Measurements from ENCODE around the gene TCF23. TPM values are rescaled to one million over a fixed set of nuclear protein-coding genes. Genes with fewer than 3 reads are reported as not detected.

The TCF23 gene
- total RNA-seq, 4 donors from 2014 or later = 0.13 TPM; not detected in 3

DNA sequence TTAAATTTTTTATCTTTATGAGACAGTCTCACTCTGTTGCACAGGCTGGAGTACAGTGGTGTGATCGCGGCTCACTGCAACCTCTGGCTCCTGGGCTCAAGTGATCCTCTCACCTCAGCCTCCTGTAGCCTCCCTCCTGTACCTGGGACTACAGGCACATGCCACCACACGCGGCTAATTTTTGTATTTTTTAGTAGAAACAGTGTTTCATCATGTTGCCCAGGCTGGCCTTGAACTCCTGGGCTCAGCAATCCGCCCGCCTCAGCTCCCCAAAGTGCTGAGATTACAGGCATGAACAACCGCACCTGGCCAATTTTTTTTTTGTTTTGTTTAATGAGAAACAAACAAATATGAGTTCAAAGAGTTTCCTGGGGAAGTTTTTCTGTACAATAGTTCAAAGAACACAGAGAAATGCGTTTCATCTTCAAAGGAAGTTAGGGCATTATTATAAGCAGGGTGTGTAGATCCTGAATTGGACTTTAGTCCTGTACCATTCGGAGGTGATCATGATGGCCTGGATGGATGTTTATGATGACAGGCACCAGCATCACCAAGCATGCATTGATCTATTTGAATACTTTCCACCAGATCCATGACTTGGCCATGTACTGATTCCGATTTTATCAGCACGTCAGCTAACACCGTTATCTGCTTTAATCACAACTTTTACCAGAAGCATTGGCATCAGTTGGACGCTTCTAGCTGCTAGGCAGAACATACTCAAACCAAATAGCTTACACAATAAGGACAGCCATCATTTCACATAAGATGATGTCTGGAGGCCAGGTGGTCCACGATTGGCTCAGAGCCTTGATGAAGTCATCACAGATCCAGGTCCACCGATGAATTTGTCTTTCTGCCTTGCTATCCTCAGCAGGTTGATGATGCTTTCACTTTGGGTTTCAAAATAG, 28.9 kb downstream of the TCF23 start:
- no peak for DNase-seq
- no peaks in the 10 kb centered on the region for H3K27me3 ChIP-seq
- H3K4me3 ChIP-seq (replicated peaks in 1 of 3) = no peak overlapping the region
- no peak overlapping the region for H3K27ac ChIP-seq
- intact Hi-C loops (cut with DNase I) = no loop called here
- no peak for TF ChIP-seq POLR2A (IDR thresholded peaks at IDR 0.05)
- TF ChIP-seq, protein P1, sequence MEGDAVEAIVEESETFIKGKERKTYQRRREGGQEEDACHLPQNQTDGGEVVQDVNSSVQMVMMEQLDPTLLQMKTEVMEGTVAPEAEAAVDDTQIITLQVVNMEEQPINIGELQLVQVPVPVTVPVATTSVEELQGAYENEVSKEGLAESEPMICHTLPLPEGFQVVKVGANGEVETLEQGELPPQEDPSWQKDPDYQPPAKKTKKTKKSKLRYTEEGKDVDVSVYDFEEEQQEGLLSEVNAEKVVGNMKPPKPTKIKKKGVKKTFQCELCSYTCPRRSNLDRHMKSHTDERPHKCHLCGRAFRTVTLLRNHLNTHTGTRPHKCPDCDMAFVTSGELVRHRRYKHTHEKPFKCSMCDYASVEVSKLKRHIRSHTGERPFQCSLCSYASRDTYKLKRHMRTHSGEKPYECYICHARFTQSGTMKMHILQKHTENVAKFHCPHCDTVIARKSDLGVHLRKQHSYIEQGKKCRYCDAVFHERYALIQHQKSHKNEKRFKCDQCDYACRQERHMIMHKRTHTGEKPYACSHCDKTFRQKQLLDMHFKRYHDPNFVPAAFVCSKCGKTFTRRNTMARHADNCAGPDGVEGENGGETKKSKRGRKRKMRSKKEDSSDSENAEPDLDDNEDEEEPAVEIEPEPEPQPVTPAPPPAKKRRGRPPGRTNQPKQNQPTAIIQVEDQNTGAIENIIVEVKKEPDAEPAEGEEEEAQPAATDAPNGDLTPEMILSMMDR (IDR thresholded peaks at IDR 0.05) = no peak
- WGBS, 2 donors = 85 to 89% methylated on average over 15 of the region's 15 CpGs
- H3K4me1 ChIP-seq = peaks cover 0 to 16% of the 10 kb centered on the region in 2 donors
- H3K36me3 ChIP-seq = no peaks in the 10 kb centered on the region
- no peaks in the 10 kb centered on the region for H3K9me3 ChIP-seq

DNA sequence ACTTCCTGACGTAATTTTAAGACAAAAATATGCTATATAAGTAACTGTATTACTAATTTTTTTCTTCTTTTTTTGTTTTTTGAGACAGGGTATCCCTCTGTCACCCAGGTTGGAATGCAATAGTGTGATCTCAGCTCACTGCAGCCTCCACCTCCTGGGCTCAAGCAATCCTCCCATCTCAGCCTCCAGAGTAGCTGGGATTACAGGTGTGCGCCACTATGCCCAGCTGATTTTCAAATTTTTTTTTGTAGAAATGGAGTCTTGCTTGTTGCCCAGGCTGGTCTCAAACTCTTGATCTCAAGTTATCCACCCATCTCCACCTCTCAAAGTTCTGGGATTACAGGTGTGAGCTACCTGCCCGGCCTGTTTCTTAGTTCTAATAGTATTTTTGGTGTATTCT, 29.7 kb downstream of the TCF23 start:
- intact Hi-C loops (cut with DNase I) = no loop called here
- WGBS, 2 donors = 85 to 93% methylated on average over 3 of the region's 3 CpGs
- H3K27ac ChIP-seq = no peak overlapping the region
- no peak overlapping the region for H3K4me3 ChIP-seq (replicated peaks in 1 of 3)
- no peak for DNase-seq
- TF ChIP-seq, protein P1 (IDR thresholded peaks at IDR 0.05) = no peak
- no peak for TF ChIP-seq POLR2A (IDR thresholded peaks at IDR 0.05)
- H3K9me3 ChIP-seq = no peaks in the 10 kb centered on the region
- H3K4me1 ChIP-seq = peaks cover 0 to 16% of the 10 kb centered on the region in 2 donors
- H3K36me3 ChIP-seq = no peaks in the 10 kb centered on the region
- no peaks in the 10 kb centered on the region for H3K27me3 ChIP-seq

DNA sequence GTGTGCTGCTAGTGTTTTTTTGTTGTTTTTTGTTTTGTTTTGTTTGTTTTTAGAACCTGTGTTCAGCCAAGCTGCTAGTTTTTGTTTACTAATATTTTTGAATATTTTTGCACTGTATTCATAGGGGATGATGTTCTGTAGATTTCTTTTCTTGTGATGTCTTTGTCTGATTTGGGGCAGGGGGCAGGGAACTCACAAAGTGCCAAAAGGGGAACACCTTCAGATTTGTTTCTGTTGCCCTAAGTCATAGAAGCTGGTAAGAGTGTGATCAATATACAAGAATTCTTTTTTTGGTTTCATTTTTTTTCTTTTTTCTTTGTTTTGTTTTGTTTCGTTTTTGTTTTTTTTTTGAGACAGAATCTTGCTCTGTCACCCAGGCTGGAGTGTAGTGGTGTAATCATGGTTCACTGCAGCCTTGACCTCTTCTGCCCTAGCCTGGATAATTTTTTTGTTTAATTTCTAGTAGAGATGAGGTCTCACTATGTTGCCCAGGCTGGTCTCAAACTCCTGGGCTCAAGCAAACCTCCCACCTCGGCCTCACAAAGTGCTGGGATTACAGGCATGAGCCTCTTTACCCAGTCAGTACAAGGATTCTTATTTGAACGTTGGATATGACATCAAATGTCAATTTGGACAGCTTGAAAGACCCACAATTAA, 30.7 kb downstream of the TCF23 start:
- H3K27ac ChIP-seq = no peak overlapping the region
- peaks cover 0 to 17% of the 10 kb centered on the region in 2 donors for H3K4me1 ChIP-seq
- H3K27me3 ChIP-seq = no peaks in the 10 kb centered on the region
- H3K36me3 ChIP-seq = no peaks in the 10 kb centered on the region
- no peak overlapping the region for H3K4me3 ChIP-seq (replicated peaks in 1 of 3)
- no peak for TF ChIP-seq POLR2A (IDR thresholded peaks at IDR 0.05)
- 50 to 60% methylated on average over 3 of the region's 3 CpGs for WGBS, 2 donors
- DNase-seq = no peak
- intact Hi-C loops (cut with DNase I) = no loop called here
- H3K9me3 ChIP-seq = no peaks in the 10 kb centered on the region

GRCh38 chr2:27182346-27182745, 33.5 kb downstream of the TCF23 start:
- H3K4me3 ChIP-seq (replicated peaks in 1 of 3) = no peak overlapping the region

GRCh38 chr2:27184115-27184514, 35.3 kb downstream of the TCF23 start:
- Histone ChIP-seq H3K36me3 (no peaks in the 10 kb centered on the region), H3K27ac (peak overlapping the region in 2 of 3 donors; percentile 59 to 62), H3K27me3 (no peaks in the 10 kb centered on the region), H3K4me3 (replicated peaks in 1 of 3) (no peak overlapping the region), H3K4me1 (peaks cover 0 to 25% of the 10 kb centered on the region in 2 donors), H3K9me3 (no peaks in the 10 kb centered on the region)
- intact Hi-C loops (cut with DNase I) = no loop called here
- no peak for DNase-seq
- TF ChIP-seq, protein P1 (IDR thresholded peaks at IDR 0.05) = no peak
- TF ChIP-seq POLR2A (IDR thresholded peaks at IDR 0.05) = no peak
- WGBS, 2 donors = 55 to 76% methylated on average over 4 of the region's 4 CpGs

More at GRCh38 chr2:27182346-27182745, 33.5 kb downstream of the TCF23 start:
- 67 to 69% methylated on average over 4 of the region's 4 CpGs for WGBS, 2 donors
- peak overlapping the region in 1 of 3 donors; percentile 57 for H3K27ac ChIP-seq
- no peaks in the 10 kb centered on the region for H3K27me3 ChIP-seq
- DNase-seq = no peak
- no peaks in the 10 kb centered on the region for H3K9me3 ChIP-seq
- peaks cover 0 to 25% of the 10 kb centered on the region in 2 donors for H3K4me1 ChIP-seq
- no peaks in the 10 kb centered on the region for H3K36me3 ChIP-seq
- TF ChIP-seq, protein P1 (IDR thresholded peaks at IDR 0.05) = no peak
- TF ChIP-seq POLR2A (IDR thresholded peaks at IDR 0.05) = no peak
- intact Hi-C loops (cut with DNase I) = no loop called here

Measured in thyroid gland (tissue), 4 donors.